Measurements from ENCODE around the gene OGDHL.
"Not testable (repeated sequence)": the region's sequence is repeated elsewhere in the genome, so short reads cannot be mapped to it uniquely, and the experiment has no call there.

The OGDHL gene

DNA sequence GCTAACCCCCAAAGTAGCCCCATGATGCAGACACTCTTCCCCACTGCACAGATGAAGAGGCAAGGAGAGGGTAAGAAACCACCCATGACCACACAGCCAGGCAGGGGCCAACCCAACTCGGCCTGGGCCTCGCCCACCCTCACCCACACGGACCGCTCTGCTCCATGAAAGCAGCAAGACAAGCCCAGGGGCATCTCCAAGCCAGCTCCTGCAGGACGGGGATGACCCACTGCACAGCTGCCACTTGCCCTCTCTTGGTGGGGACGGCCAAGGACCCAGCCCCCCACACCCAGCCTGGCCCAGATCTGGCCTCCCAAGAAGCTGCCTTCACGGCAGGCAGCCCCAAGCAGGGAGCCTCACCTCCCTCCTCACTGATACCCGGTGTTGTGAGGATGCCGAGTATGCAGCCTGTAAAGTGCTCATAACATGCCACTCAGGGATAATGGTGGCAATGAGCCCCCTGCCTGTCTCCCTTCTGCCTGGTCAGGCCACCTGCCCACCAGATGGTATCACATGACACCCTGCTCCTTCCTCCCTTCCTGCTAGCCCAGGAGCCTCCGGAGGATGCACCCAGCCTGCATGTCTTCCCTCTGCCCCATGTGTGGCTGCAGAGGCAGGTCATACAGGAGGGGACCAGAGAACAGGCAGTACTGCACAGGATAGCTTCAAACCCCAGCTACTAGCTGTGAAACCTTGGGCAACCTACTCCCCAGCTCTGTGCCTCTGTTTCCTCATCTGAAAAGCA, 23.3 kb downstream of the OGDHL start:
- no peak for DNase-seq

DNA sequence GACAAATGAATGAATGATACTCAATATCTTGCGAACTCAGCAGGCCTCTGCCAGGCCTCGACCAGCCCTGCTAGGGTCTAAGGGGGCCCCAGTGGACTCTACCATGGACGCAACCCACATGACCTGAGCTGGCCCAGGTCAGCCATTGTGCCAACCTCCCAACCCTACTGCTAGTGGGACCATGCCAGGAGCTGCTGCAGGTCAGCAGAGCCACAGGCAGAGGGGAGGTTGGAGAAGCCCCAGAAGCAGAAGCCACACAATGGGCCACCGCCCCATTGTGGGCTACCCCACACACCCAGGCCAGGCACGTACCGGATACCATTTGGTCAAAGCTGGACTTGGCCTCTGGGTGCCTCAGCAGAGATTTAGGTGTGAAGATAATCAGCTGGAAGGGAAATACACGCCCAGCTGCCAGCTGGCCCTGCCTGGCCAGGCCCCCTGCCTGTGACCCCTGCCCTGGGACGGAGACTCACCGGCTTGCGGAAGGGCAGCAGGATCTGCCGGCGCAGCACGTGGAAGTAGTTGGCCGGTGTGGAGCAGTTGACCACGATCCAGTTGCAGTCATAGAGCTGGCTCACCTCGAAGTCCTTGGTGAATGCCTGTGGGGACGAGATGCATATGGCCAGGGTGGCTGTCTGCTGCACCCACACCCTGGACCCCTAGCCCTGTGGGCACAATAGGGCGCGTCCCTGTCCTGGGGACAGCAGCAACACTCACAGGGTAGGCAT, 24.5 kb downstream of the OGDHL start:
- DNase-seq, result no peak

DNA sequence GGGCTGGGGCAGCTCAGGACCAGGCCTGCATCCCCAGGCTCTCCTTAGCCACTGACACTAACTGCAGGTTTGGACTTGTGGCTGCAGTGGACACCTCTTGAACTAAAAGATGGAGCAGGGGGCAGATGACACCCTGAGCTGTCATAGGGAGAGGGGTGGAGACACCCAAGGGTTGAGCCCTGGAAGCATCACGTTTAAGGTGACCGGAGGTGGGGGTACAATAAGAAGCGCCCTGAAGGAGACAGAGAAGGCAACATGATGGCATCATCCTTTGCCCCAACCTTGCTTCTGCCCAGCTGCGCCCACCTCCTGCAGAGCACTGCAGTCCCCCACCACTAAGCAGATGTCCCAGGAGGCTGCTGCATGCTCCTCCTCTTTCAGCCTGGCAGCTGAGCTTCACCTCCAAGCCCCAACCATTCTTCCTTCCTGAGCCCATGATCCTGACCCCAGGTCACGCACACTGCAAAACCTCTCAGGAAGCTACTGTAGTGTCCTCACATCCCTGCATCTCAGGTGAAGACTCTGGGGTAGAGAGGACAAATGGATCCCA, 25.5 kb downstream of the OGDHL start:
- DNase-seq, result no peak

DNA sequence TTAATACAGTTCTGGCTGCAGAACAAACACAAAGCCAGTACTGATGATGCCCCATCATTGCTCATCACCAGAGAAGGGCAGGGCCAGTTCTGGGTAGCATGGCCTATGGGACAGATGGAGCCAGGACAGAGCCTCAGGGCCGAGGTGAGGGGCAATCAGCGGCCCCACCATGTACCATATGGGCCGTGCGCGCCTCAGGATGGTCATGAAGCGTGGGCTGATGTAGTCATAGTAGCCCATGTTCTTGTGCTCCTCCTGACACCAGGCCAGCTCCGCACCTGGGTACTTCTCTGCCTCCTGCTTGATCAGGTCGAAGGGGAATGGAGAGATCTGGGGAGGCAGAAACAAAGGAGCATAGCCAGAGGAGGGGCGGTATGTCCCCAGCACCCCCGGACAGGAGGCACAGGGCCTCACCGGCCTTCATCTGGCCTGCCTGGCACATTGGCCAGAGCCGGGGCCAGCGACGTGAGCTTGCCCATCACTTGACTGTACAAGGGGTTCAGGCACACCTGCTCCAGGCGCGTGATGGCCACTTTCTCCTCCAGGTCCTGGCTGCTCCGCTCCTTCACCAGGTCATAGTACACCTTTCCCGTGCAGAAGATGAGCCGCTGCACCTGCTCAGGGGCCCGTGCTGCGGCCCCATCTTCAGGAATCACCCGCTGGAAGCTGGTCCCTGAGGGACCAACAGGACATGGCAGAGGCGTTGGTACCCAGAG, 26.1 kb downstream of the OGDHL start:
- no peak for DNase-seq

DNA sequence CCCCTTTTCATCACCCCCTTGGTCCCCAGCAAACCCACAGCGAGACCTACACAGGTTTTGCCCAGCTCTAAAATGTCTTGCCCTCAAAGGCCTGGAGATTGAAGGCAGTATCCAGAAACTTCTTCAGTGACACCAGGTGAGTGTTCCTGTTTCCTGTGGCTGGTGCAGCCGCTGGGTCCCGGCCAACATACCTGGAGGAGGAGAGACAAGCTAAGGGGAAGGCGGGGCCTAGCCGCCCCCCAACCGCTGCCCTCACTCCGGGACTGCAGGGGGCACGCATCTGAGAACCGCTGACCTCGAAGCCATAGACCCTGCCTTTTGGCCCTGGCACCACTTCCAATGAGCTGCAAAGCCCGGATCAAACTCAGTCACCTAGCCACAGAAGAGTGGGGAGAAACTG, 27.0 kb downstream of the OGDHL start:
- no peak for DNase-seq

DNA sequence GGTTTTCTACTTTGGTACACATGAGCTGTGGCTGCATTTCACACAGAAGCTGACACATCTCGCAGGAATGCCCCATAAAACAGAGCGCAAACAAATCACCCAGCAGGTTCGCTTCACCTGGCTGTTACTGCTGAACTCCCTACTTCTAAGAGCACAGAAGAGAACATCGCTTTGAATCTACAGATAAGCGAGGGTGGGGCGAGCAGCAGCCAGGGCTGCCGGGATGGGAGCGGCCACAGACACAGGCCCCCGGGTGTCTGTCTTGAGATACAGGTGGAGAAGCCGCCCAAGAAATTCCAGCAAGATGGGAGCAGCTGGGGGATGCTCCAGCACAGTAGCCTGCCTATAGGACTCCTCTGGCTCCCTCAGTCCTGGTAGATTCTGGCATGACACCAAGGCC, 27.4 kb downstream of the OGDHL start:
- no peak for DNase-seq

DNA sequence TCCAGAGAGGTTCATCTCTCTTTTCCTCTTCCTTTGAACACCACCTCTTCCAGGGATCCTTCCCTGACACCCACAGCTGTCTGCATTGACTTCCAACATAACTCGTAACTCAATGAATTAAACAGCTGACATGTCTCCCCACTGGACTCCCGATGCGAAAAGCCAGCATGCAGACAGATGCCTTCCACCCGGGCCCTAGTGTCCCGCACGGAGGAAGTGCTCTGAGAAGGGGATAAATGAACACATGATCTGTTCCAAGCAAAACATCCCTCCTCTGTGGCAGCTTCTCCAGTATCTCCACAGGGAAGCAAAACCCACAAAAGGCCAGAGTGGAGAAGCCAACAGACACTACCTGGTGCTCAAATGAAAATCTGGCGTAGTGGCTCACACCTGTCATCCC, 28.3 kb downstream of the OGDHL start:
- DNase-seq, result no peak

DNA sequence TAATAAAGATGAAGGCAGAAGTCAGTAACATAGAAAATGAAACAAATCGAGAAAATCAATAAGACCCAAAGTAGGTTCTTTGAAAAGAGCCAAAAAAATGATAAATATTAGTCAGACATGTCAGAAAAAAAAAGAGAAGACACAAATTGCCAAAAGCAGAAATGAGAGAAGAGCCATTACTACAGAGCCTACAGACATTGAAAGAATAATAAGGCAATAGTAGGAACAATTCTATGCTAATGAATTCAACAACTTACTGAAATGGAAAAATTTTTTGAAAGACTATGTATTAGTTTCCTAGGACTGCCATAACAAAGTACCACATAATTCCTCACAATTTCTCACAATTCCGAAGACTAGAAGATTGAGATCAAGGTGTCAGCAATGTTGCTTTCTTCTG, 35.5 kb downstream of the OGDHL start:
- no peak for DNase-seq

DNA sequence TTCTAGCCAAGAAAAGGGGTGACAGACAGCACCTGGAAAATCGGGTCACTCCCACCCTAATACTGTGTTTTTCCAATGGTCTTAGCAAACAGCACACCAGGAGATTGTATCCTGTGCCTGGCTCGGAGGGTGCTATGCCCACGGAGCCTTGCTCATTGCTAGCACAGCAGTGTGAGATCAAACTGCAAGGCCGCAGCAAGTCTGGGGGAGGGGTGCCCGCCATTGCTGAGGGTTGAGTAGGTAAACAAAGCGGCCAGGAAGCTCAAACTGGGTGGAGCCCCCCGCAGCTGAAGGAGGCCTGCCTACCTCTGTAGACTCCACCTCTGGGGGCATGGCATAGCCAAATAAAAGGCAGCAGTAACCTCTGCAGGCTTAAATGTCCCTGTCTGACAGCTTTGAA, 47.0 kb downstream of the OGDHL start:
- not testable (repeated sequence) for DNase-seq

DNA sequence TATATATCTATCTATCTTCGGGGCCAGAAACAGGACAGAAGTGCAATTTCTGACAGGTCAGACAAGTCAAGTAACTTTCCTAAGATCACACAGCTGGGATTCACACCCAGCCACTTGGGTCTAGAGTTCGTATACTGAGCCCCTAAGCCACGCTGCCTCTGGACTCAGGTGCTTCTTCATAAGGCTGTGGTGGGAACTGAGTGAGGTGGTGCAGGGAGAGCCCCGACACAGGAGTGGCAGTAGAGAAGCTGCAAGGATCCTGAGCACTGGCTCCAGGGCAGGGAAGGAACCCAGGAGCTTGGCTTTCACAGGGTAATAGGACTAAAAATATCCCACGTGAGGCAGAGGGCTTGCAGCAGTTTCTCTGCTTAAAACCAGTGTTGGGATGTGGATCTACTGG, 48.9 kb downstream of the OGDHL start:
- no peak for DNase-seq

DNA sequence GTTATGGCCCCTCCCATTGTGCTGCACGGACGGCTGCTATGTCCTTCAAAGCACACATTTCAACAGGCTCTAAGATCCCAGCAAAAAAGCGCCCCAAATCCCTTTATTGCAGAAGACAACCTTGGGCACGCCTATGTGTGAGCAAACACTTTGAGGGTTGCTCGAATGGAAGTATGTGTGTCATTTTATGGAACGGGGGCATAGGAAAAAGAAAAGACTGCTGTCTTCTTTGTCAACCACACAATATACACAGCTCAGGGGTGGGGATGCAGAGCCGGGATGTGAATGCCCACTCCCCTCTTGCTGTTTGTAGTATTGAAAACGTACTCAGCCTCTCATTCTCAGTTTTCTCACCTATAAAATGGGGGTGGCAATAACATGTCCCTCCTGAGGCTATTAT, 50.6 kb downstream of the OGDHL start:
- DNase-seq, result no peak

DNA sequence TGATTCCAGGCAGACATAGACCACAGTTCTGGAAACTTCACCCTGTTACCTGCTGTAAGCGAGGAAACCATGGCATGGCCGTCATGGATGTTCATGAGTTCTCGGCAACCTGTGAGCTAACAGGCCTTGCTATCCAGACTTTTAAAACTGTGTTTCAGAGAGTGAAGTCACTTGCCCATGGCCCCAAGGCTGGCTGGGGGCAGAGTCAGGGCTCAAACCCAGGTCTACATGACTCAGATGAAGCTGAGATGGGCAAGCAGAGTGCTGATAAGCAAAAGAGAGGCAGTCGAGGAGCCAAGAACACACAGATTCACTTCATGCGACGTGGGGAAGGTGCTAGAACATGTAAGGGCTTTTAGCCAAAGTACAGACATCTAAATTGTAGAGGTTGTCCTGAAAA, 51.2 kb downstream of the OGDHL start:
- no peak for DNase-seq

DNA sequence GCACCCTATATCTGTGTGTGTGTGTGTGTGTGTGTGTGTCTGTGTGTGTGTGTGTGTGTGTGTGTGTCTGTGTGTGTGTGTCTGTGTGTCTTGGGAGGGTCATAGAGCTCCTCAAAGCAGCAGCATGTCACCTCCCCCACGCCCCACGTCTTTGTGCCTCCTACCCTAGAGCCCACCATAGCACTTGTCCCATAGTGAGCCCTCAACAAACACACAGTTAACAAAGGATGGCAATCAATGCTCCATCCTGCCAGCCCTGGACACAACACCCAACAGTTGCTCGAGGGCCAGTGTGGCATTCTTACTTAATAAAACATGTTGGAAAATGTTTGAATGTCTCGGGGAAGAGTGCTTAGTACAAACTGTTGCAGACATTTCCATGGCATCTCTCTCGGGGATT, 52.2 kb downstream of the OGDHL start:
- no peak for DNase-seq

DNA sequence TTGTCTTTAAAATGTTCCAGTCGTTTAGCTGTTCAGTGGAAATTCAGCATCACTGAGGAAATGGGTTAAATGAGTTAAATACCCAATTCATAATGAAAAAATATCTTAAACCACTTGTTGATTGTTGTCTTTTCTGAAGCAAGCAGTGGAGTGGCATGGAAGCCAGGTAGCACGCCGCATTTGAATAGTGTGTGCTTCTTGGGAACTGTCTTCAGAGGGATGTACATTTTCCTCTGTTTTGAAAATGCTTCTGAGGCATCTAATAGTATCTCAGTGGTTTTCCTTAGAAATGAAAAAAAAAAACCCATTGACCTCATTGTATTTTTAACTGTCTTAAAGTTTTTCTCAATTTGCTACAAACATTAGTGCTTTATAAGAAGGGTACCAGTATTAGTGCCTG, 54.5 kb downstream of the OGDHL start:
- DNase-seq, result no peak

DNA sequence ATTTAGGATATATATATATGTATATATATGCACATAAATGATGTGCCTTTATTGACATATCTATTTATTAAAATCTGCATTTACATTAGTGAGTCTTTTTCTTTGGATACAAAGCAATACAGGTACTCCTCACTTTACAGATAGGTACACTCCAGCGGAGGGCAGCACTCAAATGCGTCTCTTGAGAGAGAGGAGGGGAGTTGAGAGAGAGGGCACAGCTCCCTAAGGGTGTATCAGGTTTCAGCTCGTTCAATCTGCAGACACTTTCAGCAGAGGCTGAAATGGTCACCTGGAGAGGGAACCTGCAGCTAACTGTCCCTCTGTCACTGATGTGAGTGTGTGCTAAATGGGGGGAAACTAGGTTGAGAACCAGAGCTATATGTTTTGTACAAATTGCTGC, 61.1 kb downstream of the OGDHL start:
- DNase-seq, result no peak

DNA sequence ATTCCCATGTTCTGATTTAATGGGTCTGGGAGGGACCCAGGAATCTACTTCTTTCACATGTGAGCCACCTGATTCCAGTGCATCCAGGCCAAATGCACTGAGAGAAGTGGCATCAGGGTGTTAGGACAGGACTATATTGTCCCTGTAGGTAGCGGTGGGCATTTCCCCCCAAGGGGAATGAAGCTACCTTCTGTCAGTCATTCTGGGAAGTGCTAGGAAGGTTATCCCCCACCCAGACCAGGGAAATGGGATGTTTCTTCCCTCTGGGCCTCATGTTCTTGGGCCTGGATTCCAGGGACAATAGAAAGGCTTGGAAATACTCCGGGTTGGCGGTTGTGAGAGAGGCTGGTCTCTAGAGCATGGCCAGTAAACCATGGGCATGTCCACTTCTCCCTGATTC, 61.9 kb downstream of the OGDHL start:
- no peak for DNase-seq

DNA sequence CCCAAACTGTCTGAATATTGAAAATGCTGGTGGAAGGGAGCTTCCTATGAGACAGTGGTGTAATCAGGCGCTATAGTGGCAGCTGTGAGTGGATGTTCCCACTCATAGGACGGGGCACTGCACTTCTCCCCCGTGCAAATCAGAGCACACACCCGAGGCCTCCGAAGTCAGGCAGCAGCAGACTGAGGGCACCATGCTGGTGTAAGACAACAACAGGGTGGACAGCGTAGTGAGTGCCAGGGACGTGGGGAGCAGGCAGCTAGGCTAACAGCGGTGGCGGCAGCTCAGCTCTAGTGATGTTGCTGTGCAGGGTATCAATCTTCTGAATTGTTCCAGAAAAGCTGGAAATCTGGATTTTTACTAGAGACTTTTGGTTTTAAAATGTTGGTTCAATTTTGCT, 63.4 kb downstream of the OGDHL start:
- DNase-seq, result no peak

DNA sequence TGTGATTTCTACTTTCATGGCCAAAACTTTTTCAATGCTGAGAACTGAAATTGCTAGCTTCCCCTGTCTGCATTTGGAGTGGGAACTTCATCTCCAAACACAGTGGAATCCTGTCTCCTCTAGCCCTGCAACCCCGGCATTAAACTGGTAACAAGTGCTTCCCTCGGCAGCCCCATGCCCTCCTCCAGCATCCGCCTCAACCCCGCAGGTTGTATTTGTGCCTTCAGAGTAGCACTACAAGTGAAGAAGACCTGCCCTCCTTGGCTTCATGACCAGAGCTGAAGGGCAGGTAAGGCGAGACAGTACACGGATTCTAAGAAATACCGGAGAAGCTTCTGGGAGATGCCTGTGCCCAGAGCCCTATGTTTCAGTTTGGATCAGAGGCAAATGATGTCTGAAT, 65.8 kb downstream of the OGDHL start:
- no peak for DNase-seq

DNA sequence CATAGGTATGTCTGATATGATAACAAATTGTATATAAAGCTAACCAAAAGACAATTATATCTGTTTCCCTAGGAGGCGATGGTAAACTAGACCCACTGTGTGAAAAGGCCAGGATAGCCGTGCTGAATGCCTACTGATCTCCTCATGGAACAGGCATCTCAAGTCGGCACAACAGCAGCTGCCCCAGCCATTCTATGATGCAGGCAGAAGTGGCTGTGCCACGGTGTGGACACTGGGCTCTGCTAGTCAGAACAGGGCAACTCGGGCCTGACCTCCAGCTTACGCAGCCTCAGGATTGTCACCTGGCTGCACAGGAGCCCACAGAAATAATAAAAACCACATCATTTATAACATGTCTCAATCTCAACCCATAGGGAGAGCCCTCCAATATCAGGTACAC, 67.7 kb downstream of the OGDHL start:
- DNase-seq, result no peak

DNA sequence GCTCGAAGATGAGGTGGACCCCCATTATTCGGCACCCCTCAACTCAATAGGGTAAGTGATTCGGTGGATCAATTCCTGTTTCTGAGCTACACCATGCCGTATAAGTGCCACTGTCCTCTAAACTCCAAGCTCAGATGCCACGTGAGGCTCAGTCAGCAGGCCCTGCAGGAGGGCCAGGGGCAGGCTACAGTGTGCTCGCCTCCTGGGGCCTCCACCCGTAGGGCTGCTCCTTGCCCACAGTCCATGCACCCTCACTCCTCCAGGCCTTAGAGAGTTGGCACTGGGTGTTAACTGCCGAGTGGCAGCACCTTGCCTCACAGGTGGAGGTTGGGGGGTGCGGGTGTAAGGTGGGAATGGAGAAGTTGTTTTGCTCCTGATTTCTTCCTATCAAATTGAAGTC, 70.5 kb downstream of the OGDHL start:
- DNase-seq, result no peak

DNA sequence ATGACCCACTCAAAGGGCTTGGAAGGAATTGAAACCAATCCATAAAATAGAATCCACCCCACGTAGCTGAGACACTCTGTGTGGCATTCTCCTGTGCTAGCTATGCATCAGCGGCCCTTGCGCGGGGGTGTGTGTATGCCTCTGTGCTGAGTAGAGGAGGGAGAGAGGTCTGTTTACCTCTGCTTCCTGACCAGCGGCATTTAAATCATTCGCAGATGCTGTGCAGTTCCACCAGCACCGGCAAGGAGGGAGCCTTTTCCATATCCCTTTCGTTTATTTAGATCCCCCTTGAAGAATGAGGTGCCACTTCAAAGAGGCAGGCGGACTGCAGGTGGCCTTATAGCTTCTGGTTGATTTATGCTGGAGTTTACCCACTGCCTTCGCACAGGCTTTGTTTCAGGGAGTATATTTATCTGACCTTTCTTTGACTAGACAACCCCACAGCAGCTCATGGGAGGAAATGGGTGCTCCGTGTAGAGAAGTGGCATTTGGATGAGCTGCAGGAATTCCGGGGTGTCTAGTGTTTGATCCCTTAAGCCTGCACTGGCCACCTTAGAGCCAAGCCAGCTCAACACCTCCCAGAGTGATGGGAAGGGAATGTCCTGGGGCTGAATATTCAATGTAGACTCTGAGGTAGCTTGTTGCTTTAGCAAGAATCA, 71.3 kb downstream of the OGDHL start:
- DNase-seq, result no peak

DNA sequence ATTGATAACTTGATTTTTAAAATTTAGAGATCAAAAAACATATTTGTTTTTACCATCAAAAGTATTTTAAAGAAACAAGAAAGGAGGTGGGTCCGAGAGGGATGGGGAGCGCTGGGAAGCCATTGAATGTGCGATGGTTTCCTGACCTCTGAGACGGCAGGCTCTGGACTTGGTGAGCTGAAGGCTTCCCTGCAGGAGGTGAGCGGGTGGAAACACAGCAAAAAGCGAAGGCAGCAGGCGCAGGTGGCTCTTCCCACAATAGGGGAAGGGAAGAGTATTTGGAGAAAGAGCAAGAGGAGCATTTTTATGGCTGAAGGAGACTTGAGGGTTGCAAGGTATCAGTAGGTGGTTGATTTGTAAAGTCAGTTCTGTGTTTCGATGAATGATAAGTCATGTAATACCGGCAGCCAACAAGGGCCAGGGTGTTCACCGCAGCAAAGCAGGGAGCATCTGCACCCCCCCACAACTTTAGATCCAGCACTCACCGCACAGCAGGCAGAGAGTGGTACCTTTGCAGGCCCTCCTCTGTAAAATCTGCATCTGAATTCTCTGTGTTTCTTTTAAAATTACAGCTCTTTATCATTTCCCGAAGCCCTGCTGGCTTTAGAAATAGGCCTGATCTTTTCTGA, 72.1 kb downstream of the OGDHL start:
- no peak for DNase-seq

DNA sequence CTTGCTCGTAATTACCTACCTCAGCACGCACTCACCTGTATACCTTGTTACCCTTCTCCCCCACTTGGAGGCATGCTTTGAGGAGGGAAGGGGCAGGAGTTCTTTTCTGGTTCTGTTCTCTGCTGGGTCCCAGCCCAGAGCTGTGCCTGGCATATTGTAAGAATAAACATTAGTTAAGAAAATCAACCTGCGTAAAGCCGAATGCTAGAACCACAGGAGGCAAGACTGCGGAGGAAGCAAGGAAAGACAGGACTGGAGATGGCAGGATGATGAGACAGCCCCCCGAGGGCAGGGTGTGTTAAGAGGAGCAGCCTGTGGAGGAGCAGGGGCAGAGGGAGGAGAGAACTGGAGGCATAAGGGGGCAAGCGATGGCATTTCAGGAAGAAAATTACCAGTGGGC, 73.2 kb downstream of the OGDHL start:
- DNase-seq, result no peak

Measured in stimulated activated CD4-positive, alpha-beta T cell treated with anti-CD3 and anti-CD28 coated beads, Interleukin-4, amount 100 ng/mL, for 1 hour (primary cell).